ENCODE data around the gene ANKFY1.

GRCh38 chr17:4120332-4120731 is 143.4 kb downstream of the ANKFY1 start:
- TF ChIP-seq, protein P1, sequence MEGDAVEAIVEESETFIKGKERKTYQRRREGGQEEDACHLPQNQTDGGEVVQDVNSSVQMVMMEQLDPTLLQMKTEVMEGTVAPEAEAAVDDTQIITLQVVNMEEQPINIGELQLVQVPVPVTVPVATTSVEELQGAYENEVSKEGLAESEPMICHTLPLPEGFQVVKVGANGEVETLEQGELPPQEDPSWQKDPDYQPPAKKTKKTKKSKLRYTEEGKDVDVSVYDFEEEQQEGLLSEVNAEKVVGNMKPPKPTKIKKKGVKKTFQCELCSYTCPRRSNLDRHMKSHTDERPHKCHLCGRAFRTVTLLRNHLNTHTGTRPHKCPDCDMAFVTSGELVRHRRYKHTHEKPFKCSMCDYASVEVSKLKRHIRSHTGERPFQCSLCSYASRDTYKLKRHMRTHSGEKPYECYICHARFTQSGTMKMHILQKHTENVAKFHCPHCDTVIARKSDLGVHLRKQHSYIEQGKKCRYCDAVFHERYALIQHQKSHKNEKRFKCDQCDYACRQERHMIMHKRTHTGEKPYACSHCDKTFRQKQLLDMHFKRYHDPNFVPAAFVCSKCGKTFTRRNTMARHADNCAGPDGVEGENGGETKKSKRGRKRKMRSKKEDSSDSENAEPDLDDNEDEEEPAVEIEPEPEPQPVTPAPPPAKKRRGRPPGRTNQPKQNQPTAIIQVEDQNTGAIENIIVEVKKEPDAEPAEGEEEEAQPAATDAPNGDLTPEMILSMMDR (IDR thresholded peaks at IDR 0.05), result no peak
- TF ChIP-seq POLR2A (IDR thresholded peaks at IDR 0.05), result no peak

Data from vagina (tissue), 2 donors.